Activated CD4-positive, alpha-beta T cell treated with anti-CD3 and anti-CD28 coated beads for 48 hours (primary cell): ENCODE results near the gene WDR4.
"Not testable (repeated sequence)": the region's sequence is repeated elsewhere in the genome, so short reads cannot be mapped to it uniquely, and the experiment has no call there.

Source experiments
- DNase-seq: peaks from one replicate; pipeline ENCODE4 v3.0.0-alpha.2; 2020

Gene WDR4

GRCh38 chr21:42878993-42879787 lies at the start of gene WDR4:
WDR4 (minus strand) TSS chr21:42879539; CDS start chr21:42879495, 44 bp downstream.
- peak; percentile 99 for DNase-seq

DNA sequence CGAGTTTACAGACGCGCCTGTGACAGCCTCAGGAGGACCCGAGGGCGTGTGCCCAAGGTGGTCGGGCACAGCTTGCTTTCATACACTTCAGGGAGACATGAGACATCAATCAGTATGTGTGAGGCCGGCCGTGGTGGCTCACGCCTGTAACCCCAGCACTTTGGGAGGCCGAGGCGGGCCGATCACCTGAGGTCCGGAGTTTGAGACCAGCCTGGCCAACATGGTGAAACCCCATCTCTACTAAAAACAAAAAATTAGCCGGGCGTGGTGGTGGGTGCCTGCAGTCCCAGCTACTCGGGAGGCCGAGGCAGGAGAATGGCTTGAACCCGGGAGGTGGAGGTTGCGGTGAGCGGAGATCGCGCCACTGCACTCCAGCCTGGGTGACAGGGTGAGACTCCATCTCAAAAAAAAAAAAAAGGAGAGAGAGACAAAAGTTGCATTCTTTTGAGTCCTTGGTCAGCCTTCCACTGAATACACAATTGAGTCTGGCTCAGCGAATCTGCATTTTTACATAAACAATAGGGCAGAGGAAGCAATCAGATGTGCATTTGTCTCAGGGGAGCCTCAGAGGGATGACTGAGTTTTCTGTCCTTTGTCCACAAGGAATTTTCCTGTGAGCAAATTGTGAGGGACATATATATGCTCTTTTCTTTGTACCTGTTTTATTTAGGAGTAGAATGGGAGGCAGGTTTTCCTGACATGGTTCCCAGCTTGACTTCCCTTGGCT lies 48.3 kb upstream of the WDR4 start:
- not testable (repeated sequence) for DNase-seq

GRCh38 chr21:42925114-42925926 lies 46.0 kb upstream of the WDR4 start, which contains the start of gene ERVH48-1:
ERVH48-1 (minus strand) TSS chr21:42925630; CDS start chr21:42919006, 6,624 bp downstream.
- DNase-seq: no peak

DNA sequence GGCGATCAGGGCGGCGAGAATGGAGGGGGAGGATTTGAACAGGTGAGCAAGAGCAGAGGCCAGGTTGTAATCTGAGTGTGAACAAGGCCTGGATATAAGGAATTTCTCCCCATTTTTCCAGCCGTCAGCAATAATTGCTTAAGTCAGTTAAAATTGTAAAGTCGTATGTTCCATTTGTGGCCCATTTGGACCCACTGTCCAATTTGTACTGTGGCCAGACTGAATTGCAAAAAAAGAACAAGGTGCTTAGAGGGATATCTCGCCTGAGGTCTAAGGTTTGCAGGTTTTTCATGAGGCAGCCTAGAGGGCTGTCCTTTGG lies 45.1 kb upstream of the WDR4 start:
- no peak for DNase-seq

DNA sequence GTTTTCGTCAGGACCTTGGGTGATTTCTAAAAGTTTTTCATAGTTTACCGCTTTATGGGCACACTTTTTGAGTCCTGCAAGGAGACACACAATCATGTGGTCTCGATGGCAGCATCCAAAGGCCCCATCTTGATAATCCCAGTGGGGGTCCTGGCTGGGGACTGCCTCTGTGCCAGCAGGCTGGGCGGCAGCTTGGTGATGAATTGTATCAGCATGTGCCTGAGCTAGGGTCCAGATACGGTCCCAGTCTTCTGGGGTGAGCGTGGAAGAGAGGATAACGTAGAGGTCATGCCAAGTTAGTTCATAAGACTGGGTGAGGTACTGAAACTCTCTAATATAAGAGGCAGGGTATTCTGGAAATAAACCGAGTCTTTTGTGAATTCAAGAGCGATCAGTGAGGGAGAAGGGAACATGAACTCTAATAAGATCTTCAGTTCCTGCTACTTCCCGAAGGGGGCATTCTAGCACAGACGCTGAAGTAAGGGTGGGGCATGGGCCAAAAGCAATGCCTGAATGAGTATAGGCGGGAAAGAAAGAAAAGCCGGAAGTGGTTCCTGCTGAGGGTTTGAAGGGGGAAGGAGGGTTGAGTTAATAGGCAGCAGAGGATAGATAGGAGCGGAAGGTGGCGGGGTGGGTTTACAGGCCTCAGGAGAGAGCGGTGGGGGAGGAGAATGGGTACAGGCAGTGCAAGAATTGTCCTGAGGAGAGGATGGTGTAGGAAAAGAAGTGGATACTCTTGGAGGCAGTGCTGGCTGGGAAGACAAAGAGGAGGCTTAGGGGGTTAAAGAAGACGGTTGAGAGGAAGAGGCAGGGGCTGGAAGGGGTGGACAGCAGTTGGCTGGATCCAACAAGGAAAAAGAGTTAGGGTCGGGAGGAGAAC lies 44.5 kb upstream of the WDR4 start:
- DNase-seq: peak; percentile 84

- DNase-seq: no peak
Measured at GRCh38 chr21:42922918-42923317, 43.6 kb upstream of the WDR4 start.

DNA sequence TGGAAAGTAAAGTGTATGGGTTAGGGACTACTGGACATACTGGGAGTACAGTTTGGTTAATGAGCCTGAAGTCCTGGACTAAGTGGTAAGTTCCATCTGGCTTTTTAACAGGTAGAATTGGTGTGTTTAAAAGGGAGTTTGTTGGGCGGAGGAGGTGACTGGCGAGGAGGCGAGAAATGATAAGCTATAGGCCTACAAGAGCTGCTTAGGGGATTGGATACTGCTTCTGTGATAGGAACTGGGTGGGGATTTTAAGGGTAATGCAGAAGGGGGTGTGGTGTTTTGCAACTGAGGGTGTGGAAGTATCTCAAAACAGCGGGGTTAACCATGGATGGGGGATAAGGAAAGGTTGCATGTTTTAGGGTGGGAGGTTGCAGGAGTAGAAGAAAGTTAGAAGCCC lies 42.6 kb upstream of the WDR4 start:
- no peak for DNase-seq

GRCh38 chr21:42918291-42918690 lies 39.0 kb upstream of the WDR4 start:
- DNase-seq: no peak

DNA sequence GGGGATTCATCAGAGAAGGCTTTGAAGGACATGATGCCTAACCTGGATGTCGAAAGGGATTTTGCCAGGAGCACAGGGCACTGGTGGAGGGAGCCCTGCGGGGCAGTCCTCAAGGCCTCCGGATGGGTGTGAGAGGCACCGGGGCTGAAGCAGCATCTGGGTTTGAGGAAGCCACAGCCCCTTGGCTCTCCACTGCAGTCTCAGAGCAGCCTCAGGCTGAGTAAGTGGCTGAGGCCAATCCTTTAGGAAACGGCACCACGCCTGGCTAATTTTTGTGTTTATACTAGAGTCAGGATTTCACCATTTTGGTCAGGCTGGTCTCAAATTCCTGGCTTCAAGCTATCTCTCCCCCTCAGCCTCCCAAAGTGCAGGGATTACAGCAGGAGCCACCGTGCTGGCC lies 34.1 kb upstream of the WDR4 start:
- no peak for DNase-seq

GRCh38 chr21:42911920-42912319 lies 32.6 kb upstream of the WDR4 start:
- not testable (repeated sequence) for DNase-seq

GRCh38 chr21:42908484-42908883 lies 29.1 kb upstream of the WDR4 start:
- DNase-seq: not testable (repeated sequence)

GRCh38 chr21:42906233-42906632 lies 26.9 kb upstream of the WDR4 start:
- DNase-seq: no peak

GRCh38 chr21:42905195-42905594 lies 25.9 kb upstream of the WDR4 start:
- DNase-seq: no peak

DNA sequence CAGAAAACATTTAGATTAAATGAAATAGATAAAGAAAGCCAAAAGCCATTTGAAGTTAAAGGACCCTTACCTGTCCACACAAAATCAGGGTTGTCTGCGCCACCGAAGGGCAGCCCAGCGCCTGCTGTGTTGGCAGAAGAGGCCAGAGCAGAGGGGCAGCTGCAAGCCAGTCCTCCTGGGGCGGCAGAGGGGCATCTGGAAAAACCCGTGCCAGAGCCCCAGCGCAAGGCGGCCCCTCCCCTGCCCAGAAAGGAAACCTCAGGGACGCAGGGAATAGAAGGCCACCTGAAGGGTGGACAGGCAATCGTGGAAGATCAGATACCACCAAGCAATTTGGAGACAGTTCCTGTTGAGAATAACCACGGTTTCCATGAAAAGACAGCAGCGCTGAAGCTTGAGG lies 24.5 kb upstream of the WDR4 start:
- DNase-seq: no peak

DNA sequence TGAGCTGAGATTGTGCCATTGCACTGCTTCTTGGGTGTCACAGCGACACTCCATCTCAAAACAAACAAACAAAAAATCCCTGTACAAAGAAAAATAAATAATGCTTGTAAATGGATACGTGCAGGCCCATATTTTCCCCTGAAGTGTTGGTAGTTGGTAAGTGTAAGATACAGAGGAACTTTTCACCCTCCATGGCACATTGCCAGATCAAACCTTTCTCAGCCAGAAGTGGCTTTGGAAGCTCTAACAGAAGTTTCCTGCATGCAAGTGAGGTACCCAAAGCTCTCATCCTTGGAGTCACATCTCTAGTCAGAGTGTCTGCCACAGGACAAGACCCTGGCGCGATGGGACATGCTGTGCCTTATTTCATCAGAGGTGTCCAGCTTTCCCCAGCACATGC lies 21.1 kb upstream of the WDR4 start:
- DNase-seq: no peak

- peak; percentile 100 for DNase-seq
Measured at GRCh38 chr21:42892931-42893755, 13.8 kb upstream of the WDR4 start, which contains the start of gene NDUFV3. NDUFV3 (plus strand) TSS chr21:42893309; CDS start chr21:42893334, 25 bp downstream.

- peak; percentile 7 for DNase-seq
Measured at GRCh38 chr21:42892582-42892930, 13.2 kb upstream of the WDR4 start.

- DNase-seq: no peak
Measured at GRCh38 chr21:42887326-42887725, 8.0 kb upstream of the WDR4 start.

GRCh38 chr21:42883921-42884320 lies 4.6 kb upstream of the WDR4 start:
- DNase-seq: no peak

DNA sequence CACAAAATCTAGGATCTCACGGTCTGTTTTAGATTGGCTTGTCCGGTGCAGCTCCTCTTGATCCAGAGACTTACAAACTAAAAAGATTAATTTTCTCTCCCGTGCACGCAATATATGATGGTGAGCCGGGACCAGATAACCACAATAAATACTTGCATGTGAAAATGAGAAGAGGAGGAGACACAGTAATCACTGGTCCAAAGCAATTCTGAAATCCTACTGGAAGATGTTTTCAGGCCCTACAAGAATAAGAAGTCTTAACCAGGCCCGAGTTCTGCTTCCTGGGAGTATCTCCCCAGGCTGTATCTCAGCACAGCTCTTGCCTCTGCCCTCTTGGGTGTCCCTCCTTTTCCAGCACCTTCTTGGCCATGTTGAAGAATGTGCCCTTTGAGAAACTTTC lies 1.0 kb upstream of the WDR4 start:
- no peak for DNase-seq

DNA sequence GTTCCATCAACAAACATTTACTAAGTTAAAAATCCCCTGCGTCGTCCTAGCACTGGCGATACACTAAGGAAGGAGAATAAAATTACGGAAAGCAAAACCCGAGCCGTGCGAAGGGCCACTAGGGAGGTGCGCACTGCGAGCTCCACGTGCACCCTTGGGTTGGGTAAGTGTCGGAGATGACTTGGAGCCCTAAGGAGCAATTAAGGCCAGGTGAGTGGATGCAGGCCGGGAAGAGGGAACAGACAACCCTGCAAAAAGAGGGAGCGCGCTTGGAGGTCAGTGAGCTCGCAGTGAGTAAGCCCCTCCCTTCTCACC lies 704 bp downstream of the WDR4 start:
- DNase-seq: no peak

DNA sequence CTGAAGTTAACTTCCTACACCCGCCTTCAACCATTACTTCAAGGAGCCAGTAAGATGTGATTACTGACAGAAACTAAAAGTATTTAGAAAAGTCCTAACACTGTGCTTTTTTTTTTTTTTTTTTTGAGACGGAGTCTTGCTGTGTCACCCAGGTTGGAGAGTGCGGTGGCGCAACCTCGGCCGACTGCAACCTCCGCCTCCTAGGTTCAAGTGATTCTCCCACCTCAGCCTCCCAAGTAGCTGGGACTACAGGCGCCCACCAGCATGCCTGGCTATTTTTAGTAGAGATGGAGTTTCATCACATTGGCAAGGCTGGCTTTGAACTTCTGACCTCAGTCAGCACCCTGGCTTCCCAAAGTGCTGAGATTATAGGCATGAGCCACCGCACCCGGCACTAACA lies 3.5 kb downstream of the WDR4 start:
- not testable (repeated sequence) for DNase-seq
